HG02981 (cell line): ENCODE data around the gene DLX1.

Experiments used
- ATAC-seq: cut with Tn5 transposase; IDR thresholded peaks from one replicate; pipeline ENCODE4 v1.9.1; 2021; ENCODE audit warnings: mild to moderate bottlenecking, moderate library complexity; ENCODE audit not compliant: unreplicated experiment

Gene DLX1

DNA sequence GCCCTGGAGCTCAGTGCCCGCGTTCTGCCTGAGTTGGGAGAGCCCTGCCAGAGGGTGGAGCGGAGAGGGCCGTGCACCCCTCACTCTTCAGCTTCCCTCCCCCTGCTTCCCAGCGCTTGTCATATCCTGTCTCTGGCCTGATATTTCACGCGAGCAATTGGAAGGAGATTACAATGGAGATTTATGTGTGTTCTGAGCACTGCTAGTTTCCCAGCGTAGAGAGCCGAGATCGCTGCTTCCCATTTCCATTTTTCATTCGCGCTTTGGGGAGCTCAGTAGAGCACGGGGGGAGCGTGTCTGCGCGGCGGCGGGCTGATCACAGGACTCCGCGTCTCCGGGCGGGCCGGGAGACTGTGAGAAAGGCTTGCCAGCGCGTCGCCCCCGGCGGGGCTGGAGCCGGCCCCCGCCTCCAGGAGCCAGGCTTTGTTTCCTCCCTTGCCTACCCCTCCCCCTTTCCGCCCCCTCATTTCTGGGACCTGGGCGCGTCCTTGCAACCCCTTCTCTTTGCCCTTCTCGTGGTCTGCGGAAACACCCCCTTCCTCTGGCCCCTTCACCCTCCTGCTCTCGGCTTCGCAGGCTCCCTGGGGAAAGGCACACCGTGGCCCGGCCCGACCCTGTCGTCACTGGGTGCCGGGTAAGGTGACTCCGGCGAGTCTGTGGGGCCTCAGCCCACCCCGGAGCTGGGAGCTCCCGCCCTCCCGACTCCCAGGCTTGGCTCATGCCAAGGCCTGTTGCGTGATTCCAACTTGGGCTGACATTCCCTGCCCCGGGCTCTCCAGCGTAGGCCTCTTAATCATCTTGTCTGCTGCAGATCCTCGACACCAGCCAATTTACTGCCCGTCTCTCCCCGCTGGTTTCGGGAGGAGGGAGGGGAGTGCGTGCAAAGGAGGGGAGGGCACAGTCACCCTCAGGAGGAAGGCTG, 11.6 kb downstream of the DLX1 start:
- no peak for ATAC-seq

DNA sequence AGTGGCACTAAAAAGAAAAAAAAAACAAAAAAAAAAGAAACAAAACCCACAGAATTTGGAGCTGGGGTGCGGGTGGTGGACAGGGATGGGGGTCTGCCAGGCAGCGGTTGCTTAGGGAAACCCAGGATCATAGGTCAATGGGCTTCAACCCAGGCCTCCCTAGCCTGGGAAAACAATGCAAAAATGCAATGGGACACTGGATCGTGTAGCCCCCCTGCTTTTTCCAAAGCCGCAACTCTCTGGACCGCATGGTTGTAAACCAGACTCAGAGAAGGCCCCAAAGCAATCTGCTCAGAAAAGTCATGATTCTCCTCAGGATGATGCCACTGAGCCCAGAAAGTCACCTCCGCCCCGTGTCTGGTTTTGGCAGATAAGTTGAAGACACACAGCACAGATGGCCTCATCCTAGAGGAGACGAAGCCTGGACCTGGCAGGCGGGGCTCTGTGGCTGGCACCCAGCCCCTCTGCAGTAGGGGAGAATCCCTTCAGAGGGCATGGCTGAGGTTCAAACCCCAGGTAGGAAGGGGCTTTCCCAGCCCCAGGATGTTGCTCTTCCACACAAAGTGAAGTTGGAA, 12.3 kb downstream of the DLX1 start:
- ATAC-seq, result no peak

DNA sequence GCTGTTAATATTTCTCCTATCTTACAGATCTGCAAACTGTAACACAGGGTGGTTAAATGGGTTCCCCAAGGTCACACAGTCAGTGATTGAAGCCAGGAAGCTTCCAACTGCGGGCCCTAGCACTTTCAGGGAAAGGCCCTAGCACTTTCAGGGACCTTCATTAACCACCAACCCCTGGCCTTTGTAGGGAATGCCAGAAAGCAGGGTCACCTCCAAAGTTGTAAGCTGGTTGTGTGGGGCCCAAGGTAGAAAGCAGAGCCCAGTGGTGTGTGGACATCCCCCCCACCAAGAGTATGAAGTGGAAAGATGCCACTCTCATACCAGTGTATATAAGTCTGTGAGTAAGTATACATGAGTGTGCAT, 13.0 kb downstream of the DLX1 start:
- ATAC-seq, result no peak

DNA sequence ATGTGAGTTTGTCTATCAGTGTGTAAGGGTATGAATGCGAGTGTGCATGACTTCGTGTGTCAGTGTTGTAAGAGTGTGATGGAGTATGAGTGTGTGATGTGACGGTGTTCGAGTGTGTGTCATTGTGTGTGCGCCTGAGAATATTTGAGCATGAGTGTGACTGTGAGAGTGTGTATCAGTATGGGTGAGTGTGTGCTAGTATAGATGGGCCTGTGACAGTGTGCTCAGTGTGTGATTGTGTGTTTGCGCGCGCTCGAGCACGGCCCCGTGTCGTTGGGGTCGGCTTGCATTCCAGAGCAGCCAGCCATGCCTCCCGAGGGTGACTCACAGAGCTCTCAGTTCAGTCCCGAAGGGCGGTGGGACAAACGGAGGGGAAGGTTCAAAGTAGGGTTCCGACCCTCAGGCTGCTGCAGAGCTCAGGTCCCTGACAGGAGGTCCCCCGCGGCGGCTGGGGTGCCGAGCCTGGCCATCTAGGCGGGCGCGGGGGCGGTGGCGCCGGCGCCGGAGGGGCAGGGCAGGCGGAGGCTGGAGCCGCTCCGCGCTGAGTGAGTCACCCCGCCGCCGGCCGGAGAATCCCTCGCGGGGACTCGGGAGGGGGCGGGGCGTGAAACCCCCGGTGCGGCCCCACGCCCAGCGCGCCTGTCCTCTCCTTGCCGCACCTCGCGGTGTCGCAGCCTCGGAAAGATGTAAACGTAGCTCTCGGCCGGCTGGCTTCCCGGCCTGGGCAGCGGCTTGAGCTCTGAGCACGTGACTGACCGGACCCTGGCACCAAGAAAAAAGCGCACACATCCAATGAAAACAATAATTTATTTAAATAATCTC, 13.6 kb downstream of the DLX1 start:
- ATAC-seq, result no peak

DNA sequence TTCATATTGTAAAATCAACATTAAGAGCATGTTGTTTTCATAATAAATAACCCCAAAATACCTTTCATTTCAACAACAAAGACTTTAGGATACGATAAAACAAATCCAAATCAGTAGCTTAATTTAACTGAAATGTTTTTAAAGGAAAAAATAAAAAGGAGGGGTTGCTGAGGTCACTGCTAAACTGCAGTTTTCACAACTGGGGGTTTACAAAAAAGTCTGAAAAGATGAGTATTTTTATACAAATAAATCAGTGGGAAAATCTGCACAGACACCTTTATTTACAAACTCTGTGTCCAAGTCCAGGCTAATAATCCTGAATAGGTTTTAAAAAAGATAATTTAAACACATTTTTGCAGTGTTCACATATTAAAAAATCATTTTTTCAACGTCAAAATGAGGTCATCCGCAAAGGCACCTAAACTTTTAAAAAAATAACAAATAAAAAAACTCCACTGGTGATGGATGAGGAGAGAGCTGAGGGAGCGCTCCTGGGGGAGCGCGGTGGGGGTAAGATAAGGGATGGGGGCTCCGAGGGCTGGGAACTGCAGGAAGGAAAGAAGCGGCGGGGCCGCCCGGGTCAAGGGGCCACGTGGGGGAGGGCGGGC, 14.3 kb downstream of the DLX1 start:
- ATAC-seq, result no peak

DNA sequence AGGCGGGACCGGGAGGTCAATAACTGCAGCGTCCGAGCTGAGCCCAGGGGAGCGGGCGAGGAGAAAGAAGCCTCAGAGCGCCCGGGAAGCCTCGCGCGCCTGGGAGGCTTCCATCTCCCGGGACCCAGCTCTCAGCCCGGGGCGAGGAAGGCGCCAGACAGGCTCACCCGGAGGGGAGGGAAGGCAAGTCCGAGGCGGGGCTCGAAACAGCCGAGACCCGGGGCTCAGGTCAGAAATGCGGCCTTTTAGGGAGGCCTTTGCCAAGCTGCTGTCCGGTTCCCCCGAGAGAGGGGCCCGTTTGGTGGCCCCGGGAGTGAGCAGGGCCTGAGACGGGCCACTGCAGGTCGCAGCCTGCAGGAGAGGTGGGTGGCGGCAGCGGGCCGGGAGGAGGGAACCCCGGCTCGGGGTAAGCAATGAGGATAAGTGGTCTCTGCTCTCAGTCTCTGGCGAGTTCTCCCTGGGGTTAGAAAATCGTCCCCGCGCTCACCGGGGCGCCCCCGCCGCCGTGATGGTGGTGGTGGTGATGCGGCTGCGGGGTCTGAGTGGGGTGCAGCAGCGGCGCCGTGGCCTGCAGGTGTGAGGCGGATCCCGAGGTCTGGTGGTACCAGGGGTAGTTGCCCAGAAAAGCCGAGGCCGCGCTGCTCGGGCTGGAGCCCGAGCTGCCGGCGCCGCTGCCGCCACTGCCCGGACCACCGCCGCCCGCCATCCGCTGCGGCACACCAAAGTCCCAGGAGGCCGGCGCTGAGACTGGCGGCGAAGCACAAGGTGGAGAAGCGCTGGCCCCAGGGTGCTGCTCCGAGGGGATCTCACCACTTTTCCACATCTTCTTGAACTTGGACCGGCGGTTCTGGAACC, 15.0 kb downstream of the DLX1 start:
- ATAC-seq, result no peak

DNA sequence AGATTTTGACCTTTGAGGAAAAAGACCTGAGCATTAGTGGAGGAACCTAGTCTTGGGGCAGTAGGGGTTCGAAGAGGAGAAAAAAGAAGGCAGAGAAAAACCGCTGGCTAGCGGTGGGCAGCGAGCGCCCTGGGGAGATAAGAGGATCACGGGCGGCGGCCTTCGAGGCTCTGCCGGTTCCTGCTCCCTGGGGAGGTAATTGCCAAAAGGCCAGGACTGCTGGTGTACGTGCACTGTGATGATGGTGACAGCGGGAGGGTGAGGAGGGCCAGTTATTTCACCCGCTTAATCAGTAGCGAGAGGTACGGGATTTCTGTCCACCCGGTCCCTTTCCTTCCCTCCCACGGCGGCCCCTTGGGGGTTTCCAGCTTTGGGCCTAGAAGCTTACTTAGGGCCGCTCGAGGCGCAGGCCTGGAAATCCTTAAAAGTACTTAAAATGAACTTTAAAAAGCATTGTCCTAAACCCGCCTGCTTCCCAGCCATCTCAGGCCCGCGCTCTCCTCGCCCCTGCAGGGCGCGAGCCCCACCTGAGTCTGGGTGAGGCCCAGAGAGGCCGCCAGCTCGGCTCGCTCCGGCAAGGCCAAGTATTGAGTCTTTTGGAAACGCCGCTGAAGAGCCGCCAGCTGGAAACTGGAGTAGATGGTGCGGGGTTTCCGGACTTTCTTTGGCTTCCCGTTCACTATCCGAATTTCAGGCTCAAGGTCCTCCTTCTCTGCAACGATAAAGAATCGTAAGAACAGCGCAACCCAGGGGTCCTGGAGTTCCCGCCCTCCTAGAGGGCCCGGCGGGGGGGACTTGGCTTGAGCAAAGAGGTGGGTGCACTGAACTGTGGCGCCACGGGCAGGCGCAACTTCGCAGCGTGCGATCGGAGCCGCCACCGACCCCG, 15.9 kb downstream of the DLX1 start:
- no peak for ATAC-seq

DNA sequence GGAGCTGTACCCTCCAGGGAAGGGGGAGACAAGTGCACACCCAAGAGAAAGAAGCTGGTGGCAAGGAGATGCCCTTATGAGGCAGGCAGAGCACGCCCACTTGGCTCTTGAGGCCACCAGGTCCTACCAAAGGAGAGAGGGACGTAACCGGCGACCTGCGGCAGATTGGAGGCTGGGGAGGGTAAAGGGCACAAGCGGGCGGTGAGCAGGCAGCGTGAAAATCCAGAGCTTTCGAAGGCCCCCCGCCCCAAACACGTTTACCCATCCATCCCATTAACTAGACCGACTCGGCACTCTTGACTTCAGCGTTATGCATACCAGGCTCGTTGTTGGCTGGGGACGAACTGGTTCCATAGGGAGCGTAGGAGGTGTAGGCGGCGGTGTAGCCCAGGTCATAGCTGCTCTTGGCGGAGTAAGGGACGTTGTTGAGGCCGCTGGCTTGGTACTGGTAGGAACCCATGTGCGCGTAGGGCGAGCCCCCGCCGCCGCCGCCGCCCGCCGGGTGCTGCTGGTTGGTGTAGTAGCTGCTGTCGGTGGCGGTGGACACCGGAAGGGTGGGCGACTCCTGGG, 16.6 kb downstream of the DLX1 start:
- no peak for ATAC-seq

DNA sequence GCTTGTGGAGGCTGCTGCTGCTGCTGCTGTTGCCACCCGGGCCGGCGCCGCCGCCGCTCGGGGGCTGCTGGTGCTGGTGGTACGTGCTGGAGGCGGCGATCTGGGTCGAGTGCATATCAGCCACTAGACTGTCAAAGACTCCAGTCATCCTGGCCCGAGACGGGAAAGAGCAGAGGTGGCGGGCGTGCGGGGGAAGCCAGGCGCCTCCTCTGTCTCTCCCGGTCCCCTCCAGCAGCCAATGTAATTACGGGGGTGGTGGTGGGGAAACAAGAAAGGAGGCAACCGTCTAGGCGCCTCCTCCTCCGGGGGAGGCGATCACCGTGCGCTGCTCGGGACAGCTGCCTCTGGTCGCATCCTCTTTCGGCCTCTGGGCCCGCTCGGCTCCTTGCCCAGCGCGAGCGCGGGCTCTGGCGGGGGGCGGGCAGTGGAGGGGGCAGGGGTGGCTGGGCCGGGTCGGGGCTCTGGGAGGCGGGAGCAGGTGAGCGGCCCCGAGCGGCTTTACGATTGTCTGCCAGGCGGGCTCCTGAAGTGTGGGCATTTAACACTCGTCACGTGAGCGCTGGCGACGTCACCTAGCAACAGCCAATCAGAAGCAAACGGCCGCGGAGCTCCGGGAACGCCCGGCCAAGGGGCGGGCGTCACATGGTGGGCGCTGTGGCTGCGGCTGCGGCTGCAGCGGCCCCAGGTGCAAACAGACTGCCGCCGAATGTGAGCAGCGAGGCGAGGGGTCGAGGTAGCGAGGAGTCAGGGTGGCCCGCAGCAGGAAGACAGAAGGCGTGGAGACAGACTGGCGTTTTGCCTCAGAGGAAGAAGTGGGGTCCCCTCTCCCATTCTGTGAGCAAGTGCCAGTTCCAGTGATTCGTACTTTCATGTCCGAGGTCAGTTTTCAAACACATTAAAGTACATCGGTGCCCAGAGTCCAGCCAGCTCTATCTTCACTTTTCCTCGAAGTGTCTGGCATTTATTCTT, 17.4 kb downstream of the DLX1 start, which contains the start of gene DLX2:
Gene DLX2, minus strand, starts transcription at position 510 of the 969 bp plus-strand sequence. Its CDS starts 362 bp downstream, at position 148.
- ATAC-seq, result peak; percentile 51

DNA sequence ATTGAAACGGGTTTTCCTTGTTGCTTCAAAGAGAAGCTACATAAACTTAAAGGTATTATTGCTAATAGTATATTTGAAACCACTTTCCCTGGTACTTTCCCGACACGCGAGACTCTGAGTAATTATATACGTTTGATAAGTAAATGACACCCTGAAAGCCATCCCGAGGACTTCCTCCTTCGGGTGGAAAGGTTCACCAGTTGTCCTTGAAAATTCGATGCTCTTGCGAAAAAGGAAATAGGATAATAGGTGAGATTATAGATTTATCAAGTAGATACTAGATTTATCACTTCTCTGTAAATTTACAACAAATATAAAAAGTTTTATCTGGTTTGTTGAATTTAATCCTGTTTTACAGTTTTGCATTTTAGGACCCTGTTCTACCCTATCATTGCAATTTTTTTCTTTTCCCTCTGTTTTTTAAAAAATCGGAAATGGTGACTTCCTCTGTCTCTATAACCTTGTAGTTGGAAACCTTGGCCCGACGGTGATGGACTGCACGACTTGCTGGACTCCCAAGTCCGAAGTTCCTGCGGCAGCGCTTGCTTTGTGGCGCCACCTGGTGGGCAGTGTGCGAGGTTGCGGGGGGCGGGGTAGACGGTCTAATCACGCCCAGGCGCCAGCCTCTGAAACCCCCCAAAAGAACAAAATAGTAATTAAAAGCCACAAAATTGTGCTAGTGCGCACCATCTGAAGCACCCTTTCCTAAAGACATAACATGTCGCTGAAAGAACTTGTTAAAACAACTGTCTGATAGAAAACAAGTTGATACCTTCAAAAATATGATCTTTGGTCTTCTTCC, 18.4 kb downstream of the DLX1 start:
- no peak for ATAC-seq

DNA sequence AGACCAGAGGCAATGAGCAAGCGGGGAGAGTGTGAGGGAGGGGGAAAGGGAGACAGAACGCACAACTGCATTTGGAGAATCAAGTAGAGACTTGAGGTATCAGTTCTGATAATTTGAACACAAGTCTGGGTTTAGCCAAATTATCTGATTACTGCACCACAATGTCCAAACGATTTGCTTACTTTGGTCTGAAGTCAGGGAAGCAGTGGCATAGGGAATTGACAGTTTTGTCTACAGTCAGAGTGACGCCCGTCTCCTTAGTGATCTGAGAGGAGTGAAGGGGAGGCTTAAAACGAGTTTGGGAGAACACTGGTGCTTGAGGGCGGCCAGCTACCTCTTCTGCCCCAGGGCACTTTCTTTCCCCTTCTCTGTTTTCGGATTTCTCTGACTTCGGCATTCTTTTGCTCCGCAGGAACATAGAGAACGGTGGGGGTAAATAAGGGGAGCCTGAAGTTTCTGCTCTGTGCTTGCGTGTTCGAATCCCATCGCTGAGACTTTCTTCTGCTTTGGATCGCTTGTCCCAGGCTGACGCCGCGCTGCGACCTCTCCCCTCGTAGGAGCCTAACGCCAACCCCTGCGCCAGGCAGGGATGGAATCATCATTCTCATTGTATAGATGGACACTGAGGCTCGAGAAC, 20.3 kb downstream of the DLX1 start:
- ATAC-seq, result no peak

DNA sequence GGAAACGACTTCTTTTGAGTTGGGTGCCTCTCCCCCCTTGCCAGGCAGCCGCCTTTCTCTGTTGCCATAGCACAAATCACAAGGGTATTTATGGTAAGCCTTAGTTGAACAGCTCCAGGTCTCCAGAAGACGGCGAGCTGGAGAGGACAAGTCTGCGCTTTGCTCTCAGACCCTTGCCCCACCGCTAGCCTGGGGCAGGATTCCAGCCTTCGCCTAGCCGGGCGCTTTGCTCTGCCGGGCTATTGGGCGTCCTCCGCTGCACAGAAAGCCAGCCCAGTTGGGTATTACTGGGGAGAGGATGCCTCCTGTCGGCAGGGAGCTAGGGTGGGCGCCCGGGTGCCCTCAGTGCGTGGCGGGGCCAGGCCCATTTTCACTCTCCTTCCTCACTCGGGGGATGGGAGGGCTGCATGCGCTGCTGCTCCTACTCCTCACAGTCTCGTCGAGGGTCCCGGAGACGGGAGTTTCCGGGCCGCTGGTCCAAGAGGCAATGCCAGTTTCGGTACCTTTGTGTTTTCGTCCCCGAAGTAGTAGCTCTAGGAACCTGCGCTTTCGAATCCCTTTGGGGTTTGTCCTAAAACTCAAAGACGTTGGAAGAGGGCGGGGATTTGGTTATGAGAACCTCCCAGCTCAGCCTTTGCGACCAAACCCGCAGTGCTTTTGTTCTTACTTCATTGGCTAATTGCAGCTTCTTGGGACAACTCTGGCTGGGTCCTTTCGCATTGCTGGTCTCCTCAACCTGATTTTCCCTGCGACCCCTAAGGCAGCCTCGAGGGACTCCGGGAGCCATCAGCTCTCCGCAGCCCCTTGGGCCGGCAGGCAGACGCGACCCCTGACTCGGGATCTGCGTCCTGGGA, 21.0 kb downstream of the DLX1 start:
- no peak for ATAC-seq

DNA sequence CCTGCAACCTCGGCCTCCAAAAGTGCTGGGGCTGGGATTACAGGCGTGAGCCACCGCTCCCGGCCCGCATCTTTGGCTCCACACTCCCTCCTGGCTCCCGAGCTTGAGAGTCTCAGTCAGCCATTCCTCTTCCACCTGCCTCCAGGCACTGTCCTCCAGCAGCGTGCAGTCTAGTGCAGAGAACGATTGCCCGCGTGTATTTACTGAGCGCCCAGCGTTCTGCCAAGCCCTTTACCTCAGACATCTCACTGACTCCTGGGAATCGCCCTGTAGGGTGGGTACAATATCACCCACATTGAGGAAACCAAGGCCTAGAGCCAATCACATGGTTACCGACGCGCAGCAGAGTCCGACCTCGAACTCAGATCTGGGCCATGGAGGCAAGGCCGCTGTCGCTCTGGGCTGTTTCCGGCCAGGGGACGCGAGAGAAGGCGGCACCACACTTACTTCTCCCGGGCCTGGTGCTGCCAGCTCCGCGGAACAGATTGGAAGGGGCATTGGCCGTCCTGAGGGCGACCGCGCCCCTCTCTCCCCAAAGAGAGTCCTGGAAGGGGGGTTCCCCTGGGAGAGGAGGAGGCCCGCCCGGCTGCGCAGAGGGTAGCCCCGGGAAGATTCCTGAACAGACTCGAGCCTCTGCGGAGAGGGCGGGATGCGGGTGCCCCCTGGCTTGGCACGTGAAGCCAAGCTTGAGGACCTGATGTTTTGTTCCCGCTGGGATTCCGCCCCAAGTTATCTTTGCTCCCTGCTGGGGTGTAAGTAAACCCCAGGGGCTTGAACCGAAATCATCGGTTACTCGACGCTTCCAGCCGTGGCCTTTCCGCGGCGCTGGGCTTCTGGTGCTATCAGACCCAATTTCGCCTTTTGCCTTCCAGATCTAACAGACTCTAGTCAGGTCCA, 22.6 kb downstream of the DLX1 start:
- no peak for ATAC-seq

DNA sequence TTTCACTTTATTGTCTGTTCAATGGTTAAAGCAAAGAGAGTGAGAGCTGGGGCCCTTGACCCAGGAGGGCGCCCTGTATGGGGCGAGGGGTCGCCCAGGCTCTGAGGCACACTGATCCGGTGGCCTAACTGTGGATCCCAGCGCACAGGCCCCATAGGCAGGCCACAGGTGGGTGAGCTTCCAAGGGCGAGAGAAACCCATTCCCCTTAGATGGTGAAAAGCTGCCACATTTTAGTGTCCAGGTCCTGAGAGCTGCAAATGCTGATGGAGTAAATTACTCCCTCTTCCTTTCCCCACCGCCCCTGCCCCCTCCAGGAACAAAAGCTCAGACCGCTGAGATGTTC, 23.3 kb downstream of the DLX1 start:
- no peak for ATAC-seq
